ENCODE results near the gene SLC9A9.
A peak's percentile ranks its signal among the peaks of the same experiment; 100 is the strongest.

Gene SLC9A9

GRCh38 chr3:143333367-143333766 lies 514.9 kb downstream of the SLC9A9 start:
- Histone ChIP-seq H3K27ac (no peak overlapping the region), H3K4me3 (no peak overlapping the region)
- DNase-seq (ENCODE audit: low spot score) = no peak
- no peak for TF ChIP-seq CTCF (IDR thresholded peaks at IDR 0.05)

GRCh38 chr3:143332026-143332425 lies 516.2 kb downstream of the SLC9A9 start:
- no peak for TF ChIP-seq CTCF (IDR thresholded peaks at IDR 0.05)
- no peak overlapping the region for H3K27ac ChIP-seq
- no peak for DNase-seq (ENCODE audit: low spot score)
- H3K4me3 ChIP-seq = no peak overlapping the region

- DNase-seq (ENCODE audit: low spot score) = no peak
- TF ChIP-seq CTCF (IDR thresholded peaks at IDR 0.05) = no peak
- no peak overlapping the region for H3K27ac ChIP-seq
- no peak overlapping the region for H3K4me3 ChIP-seq
Measured at GRCh38 chr3:143331350-143331749, 516.9 kb downstream of the SLC9A9 start.

GRCh38 chr3:143330296-143330868 lies 517.9 kb downstream of the SLC9A9 start:
- Histone ChIP-seq H3K27ac (no peak overlapping the region), H3K4me3 (peak overlapping the region; percentile 2)
- TF ChIP-seq CTCF (IDR thresholded peaks at IDR 0.05) = no peak
- DNase-seq (ENCODE audit: low spot score) = no peak

- no peak overlapping the region for H3K27ac ChIP-seq
- peak overlapping the region; percentile 2 for H3K4me3 ChIP-seq
- DNase-seq (ENCODE audit: low spot score) = no peak
- TF ChIP-seq CTCF (IDR thresholded peaks at IDR 0.05) = no peak
Measured at GRCh38 chr3:143329567-143330211, 518.6 kb downstream of the SLC9A9 start.

GRCh38 chr3:143328451-143328850 lies 519.8 kb downstream of the SLC9A9 start:
- TF ChIP-seq CTCF (IDR thresholded peaks at IDR 0.05) = no peak
- no peak overlapping the region for H3K4me3 ChIP-seq
- no peak overlapping the region for H3K27ac ChIP-seq
- DNase-seq (ENCODE audit: low spot score) = no peak

Data from coronary artery (tissue), 2 donors.